Natural killer cell (primary cell): ENCODE measurements around the gene VAV3. TPM values are rescaled to one million over a fixed set of nuclear protein-coding genes. Genes with fewer than 3 reads are reported as not detected.

Experiments used
- ATAC-seq, 3 donors: fragments of 150-1000 bp in 2 of 3; fragments of 200-7000 bp in 1 of 3; cut with Tn5 transposase; 1 replicate in 1 of 3; 2 replicates in 2 of 3; pipeline ENCODE4 v1.10.0; 2021; ENCODE audit warnings: mild to moderate bottlenecking in 2 of 3, moderate library complexity in 2 of 3
- DNase-seq, 2 donors: peaks; one replicate each; pipeline versions ENCODE4 v3.0.0 to v3.0.0-alpha.2; 2013 to 2021; ENCODE audit warnings: mixed read lengths in 1 of 2
- H3K27ac ChIP-seq: one replicate; pipeline ENCODE4 v1.5.1; 2013; ENCODE audit warnings: mild to moderate bottlenecking, low read length
- H3K27me3 ChIP-seq: one replicate; pipeline ENCODE4 v1.6.1; 2013; ENCODE audit warnings: low read length; ENCODE audit not compliant: control insufficient read depth, insufficient read depth
- H3K36me3 ChIP-seq: one replicate; pipeline ENCODE4 v1.6.1; 2013; ENCODE audit warnings: low read length; ENCODE audit not compliant: control insufficient read depth, insufficient read depth
- H3K4me1 ChIP-seq: one replicate; pipeline ENCODE4 v1.6.1; 2013; ENCODE audit warnings: low read length; ENCODE audit not compliant: control insufficient read depth, insufficient read depth
- H3K4me3 ChIP-seq: one replicate; pipeline ENCODE4 v1.5.1; 2013; ENCODE audit warnings: low read length
- H3K9me3 ChIP-seq: one replicate; pipeline ENCODE4 v1.6.1; 2013; ENCODE audit warnings: low read length; ENCODE audit not compliant: control insufficient read depth, insufficient read depth
- H3K27ac Mint-ChIP-seq, 2 donors: one replicate each; pipeline ENCODE4 v1.8.0; 2022; ENCODE audit warnings: mild to moderate bottlenecking in 2 of 2, mixed read lengths in 2 of 2, moderate library complexity in 1 of 2
- H3K27me3 Mint-ChIP-seq, 2 donors: one replicate each; pipeline ENCODE4 v1.8.0; 2022; ENCODE audit warnings: low read depth in 2 of 2, mixed read lengths in 2 of 2
- H3K36me3 Mint-ChIP-seq: one replicate; pipeline ENCODE4 v1.8.0; 2022; ENCODE audit warnings: mixed read lengths
- H3K4me1 Mint-ChIP-seq, 2 donors: one replicate each; pipeline ENCODE4 v1.8.0; 2022; ENCODE audit warnings: mixed read lengths in 2 of 2
- H3K4me3 Mint-ChIP-seq: one replicate; pipeline ENCODE4 v1.8.0; 2022; ENCODE audit warnings: mild to moderate bottlenecking, moderate library complexity, mixed read lengths
- H3K9me3 Mint-ChIP-seq, 2 donors: one replicate each; pipeline ENCODE4 v1.8.0; 2022; ENCODE audit warnings: mixed read lengths in 2 of 2
- CTCF ChIP-seq: fragments of 200-600 bp; IDR thresholded peaks from one replicate; pipeline ENCODE4 v1.8.0; 2022; ENCODE audit warnings: antibody characterized with exemption
- WGBS: methylation state at CpG from one replicate; pipeline ENCODE4 v1.1.7; 2013; ENCODE audit warnings: missing lambda C conversion rate; ENCODE audit not compliant: insufficient coverage; 5-methylcytosine and 5-hydroxymethylcytosine counted together
- intact Hi-C: fragments of 100-400 bp; cut with micrococcal nuclease; formaldehyde crosslinking; loops from one replicate; pipeline ENCODE4 v1.14.2; 2022
- total RNA-seq, 4 donors: library from RNA; stranded (reverse); fragments of 120-200 nt in 1 of 4; gene quantifications; one replicate each; pipeline versions ENCODE4 v1.2.3 to v1.2.4, GENCODE V29; 2013 to 2022

Gene VAV3
- total RNA-seq, 3 donors from 2014 or later (not counting 1 experiment from before 2014, with no cell fraction given), result 95.8 to 101 (median 96.6) TPM

DNA sequence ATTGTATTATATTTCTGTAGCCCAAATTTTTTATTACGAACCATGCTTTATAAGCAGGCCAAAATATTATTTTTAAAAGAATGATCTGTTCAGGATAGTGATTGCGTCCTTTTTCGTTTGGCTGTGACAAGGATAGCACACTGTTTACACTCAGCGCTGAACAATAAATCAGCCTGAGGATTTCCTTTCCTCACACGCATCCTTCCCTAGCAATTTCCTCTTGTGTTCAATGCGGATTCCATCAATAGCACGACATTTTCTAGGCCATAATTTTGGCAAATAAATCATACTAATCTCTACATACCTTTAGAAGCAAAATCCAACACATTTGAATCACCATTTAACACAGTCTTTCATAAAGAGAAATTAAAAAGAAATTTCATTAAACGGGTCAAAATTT, 1.6 kb upstream of the VAV3 start:
- Histone ChIP-seq H3K4me1 (peaks cover 15% of the 10 kb centered on the region), H3K27me3 (no peaks in the 10 kb centered on the region), H3K27ac (no peak overlapping the region), H3K36me3 (no peaks in the 10 kb centered on the region), H3K9me3 (no peaks in the 10 kb centered on the region), H3K4me3 (no peak overlapping the region)
- Mint-ChIP-seq H3K27me3 (no peaks in the 10 kb centered on the region), H3K9me3 (no peaks in the 10 kb centered on the region), H3K27ac (peak overlapping the region in 1 of 2 donors; percentile 45), H3K4me3 (peak overlapping the region; percentile 94), H3K4me1 (peaks cover 31 to 33% of the 10 kb centered on the region in 2 donors), H3K36me3 (no peaks in the 10 kb centered on the region)
- ATAC-seq (no peak), DNase-seq (no peak)
- WGBS, result 86% methylated on average over 8 of the region's 8 CpGs
- no peak for TF ChIP-seq CTCF
- intact Hi-C loops, result no loop called here

DNA sequence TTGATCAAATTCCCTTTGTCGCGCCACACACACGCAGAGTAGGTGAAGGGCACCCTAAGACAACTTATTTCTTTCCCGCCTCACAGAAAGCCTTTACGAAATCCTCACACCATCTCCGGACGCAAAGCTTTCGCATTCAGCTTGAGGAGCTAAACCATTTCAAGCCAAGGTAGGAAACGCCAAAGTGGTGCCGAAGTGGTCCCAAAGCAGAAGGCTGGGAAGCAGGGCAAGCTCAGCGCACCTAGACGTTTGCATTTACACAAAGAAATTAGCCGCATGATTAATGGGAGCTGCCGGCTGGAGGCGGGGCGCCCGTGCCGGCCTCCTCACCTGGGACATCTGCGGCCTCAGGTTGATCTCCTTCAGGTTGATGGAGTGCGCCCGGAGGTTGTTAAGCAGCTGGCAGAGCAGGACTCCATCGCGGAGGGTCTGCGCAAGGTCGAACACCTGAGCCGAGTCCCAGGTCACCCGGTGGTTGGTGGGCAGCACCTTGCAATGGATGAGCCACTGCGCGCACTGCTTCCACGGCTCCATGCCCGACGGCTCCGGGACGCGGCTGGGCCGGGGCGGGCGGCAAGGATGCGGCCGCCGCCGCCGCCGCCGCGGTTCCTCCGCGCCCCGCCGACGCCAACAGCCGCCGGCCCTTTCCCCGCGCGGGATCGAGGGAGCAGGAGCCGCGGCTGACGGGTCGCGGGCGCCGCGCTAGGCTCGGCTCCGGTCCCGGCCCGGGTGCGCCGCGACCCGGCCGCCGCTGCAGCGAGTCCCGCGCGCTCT, 457 bp downstream of the VAV3 start:
- no peak for TF ChIP-seq CTCF
- WGBS, result under 1% methylated on average over 79 of the region's 79 CpGs
- no peaks in the 10 kb centered on the region for H3K9me3 Mint-ChIP-seq
- peak overlapping the region; percentile 95 to 97 for H3K27ac Mint-ChIP-seq
- H3K4me1 Mint-ChIP-seq, result peaks cover 41 to 51% of the 10 kb centered on the region in 2 donors
- DNase-seq, result peak; percentile 37 to 56
- no peaks in the 10 kb centered on the region for H3K36me3 Mint-ChIP-seq
- intact Hi-C loops, result loop anchor here (1.0 to 5.0 kb wide), 4 partner anchors 68 to 179 kb away; no protein-coding TSS in a partner anchor
- Histone ChIP-seq H3K36me3 (no peaks in the 10 kb centered on the region), H3K27me3 (no peaks in the 10 kb centered on the region), H3K27ac (peak overlapping the region; percentile 83), H3K4me1 (peaks cover 18% of the 10 kb centered on the region), H3K4me3 (peak overlapping the region; percentile 84), H3K9me3 (no peaks in the 10 kb centered on the region)
- peak overlapping the region; percentile 98 for H3K4me3 Mint-ChIP-seq
- H3K27me3 Mint-ChIP-seq, result no peaks in the 10 kb centered on the region
- ATAC-seq, result peak; percentile 6 to 18 (median 17)

DNA sequence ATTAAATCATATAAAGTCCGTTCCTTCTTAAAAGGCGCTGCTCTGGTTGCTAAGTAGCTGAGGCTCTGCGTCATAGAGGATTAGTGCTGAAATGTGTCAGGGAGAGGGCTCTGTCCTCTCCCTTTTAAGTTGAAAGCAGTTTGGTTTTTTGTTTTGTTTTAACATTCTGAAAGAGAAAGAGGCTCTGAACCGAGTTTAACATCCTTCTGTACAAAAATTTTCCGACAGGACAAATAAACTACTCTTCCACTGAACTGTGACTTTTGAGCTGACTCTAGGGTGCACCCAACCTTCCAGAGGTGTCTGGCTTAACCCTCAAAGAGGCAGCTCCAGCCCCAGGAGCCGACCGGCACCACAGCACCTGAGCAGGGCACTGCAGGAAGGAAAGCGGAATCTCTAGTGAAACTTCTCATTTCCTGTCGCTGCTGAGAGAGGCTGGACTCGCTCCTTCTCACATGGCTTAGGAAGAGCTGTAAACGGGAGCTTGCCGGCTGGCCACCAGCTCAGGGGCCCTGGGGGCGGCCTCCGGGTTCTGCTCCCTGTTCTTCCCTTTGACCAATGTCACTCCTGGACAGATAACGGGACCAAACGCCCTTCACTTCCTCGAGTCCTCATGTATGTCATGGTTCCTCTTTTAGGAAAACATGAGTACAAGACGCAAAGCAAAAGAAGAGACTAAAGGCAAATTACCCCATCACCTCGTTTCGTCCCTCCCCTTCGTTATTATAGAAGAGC, 1.2 kb downstream of the VAV3 start:
- Mint-ChIP-seq H3K4me1 (peaks cover 47 to 55% of the 10 kb centered on the region in 2 donors), H3K36me3 (no peaks in the 10 kb centered on the region)

More for the DNA sequence above, 1.2 kb downstream of the VAV3 start:
- peak; percentile 47 to 75 for DNase-seq
- Histone ChIP-seq H3K27me3 (no peaks in the 10 kb centered on the region), H3K27ac (peak overlapping the region; percentile 83), H3K4me3 (peak overlapping the region; percentile 84), H3K36me3 (no peaks in the 10 kb centered on the region), H3K9me3 (no peaks in the 10 kb centered on the region), H3K4me1 (peaks cover 18% of the 10 kb centered on the region)
- TF ChIP-seq CTCF, result no peak
- Mint-ChIP-seq H3K4me3 (peak overlapping the region; percentile 98), H3K9me3 (no peaks in the 10 kb centered on the region), H3K27ac (peak overlapping the region; percentile 95 to 97), H3K27me3 (no peaks in the 10 kb centered on the region)
- peak; percentile 69 to 82 (median 70) for ATAC-seq
- intact Hi-C loops, result loop anchor here (1.0 to 5.0 kb wide), 6 partner anchors 8 to 178 kb away; no protein-coding TSS in a partner anchor
- whole genome bisulfite sequencing, result under 1% methylated on average over 20 of the region's 21 CpGs
